Psoas muscle (tissue), 8 donors: ENCODE results near the gene SCLT1. TPM values are rescaled to one million over a fixed set of nuclear protein-coding genes. Genes with fewer than 3 reads are reported as not detected.

Source experiments
- ATAC-seq, 4 donors: fragments of 200-7000 bp; cut with Tn5 transposase; one replicate each; pipeline ENCODE4 v1.9.1; 2020; ENCODE audit warnings: moderate library complexity in 3 of 4, mild to moderate bottlenecking in 2 of 4
- DNase-seq, 2 donors: peaks; one replicate each; pipeline ENCODE4 v3.0.0-alpha.2; 2020
- H3K27ac ChIP-seq: fragments of 200-600 bp; one replicate; pipeline ENCODE4 v1.8.0; 2022
- H3K27me3 ChIP-seq, 3 donors: fragments of 200-600 bp in 1 of 3; one replicate each; pipeline versions ENCODE4 v1.6.1 to v1.8.0; 2013 to 2022; ENCODE audit warnings: low read length in 2 of 3, mild to moderate bottlenecking in 2 of 3, moderate library complexity in 1 of 3; ENCODE audit not compliant: insufficient read depth in 3 of 3
- H3K36me3 ChIP-seq, 2 donors: fragments of 200-600 bp in 1 of 2; one replicate each; pipeline versions ENCODE4 v1.6.1 to v1.8.0; 2013 to 2022; ENCODE audit warnings: low read depth in 1 of 2, mild to moderate bottlenecking in 1 of 2, moderate library complexity in 1 of 2; ENCODE audit not compliant: insufficient read depth in 1 of 2
- H3K4me1 ChIP-seq: fragments of 200-600 bp; one replicate; pipeline ENCODE4 v1.8.0; 2022
- H3K4me3 ChIP-seq: fragments of 200-600 bp; one replicate; pipeline ENCODE4 v1.8.0; 2022; ENCODE audit warnings: mild to moderate bottlenecking
- H3K9me3 ChIP-seq: fragments of 200-600 bp; one replicate; pipeline ENCODE4 v1.8.0; 2022
- CTCF ChIP-seq: fragments of 200-600 bp; IDR thresholded peaks from one replicate; pipeline ENCODE4 v1.8.0; 2022; ENCODE audit warnings: antibody characterized with exemption
- WGBS, 3 donors: extraction: QIAGEN DNeasy Blood & Tissue Kit; methylation state at CpG; one replicate each; pipeline versions ENCODE4 v1.1.6 to v1.1.7; 2013; 5-methylcytosine and 5-hydroxymethylcytosine counted together
- intact Hi-C, 2 donors: fragments of 100-400 bp; cut with DNase I; formaldehyde crosslinking; loops; one replicate each; pipeline versions ENCODE4 v1.11.0 to v1.14.2; 2022
- polyA plus RNA-seq, 3 donors: library from polyadenylated mRNA; stranded (reverse); fragments of 200-250 nt; gene quantifications; one replicate each; pipeline ENCODE4 v1.2.3, GENCODE V29; 2013
- total RNA-seq, 4 donors: library from RNA; stranded (reverse); fragmentation: NEBNext Ultra II Directional in 2 of 4; extraction: Animal tissue kit (Norgen Biotek cat#: 25700) in 2 of 4; gene quantifications; one replicate each; pipeline versions ENCODE4 v1.2.1 to v1.2.4, GENCODE V29; 2021 to 2023
- donor health status: healthy with polysubstance abuse.
- donor health status: DM: no; HTN: no; CAD: no; lungs with moderate emphysema.
- donor health status: Bipolar disorder and iron deficiency.
- donor health status: healthy.
- donor health status: DM: yes; HTN: yes; CAD: no.
- donor health status: DM: no; HTN: no; CAD: no.
- donor health status: DM: no; HTN: no; CAD: no.
- donor health status: DM: yes; HTN: yes; CAD: no.

The SCLT1 gene
- total and polyA plus RNA-seq, 7 donors: 1.1 to 5.3 (median 3.1) TPM

- H3K36me3 ChIP-seq: no peaks in the 10 kb centered on the region
- intact Hi-C loops: loop anchor here in 1 of 2 donors (5.0 kb wide), 1 partner anchor 1327 kb away; no protein-coding TSS in a partner anchor
- H3K4me3 ChIP-seq: no peak overlapping the region
- no peak for DNase-seq
- no peaks in the 10 kb centered on the region for H3K27me3 ChIP-seq
- no peak for TF ChIP-seq CTCF
- peaks cover 38% of the 10 kb centered on the region for H3K9me3 ChIP-seq
- no peaks in the 10 kb centered on the region for H3K4me1 ChIP-seq
- ATAC-seq: no peak
- no peak overlapping the region for H3K27ac ChIP-seq
Measured at GRCh38 chr4:129064717-129065116, 28.6 kb downstream of the SCLT1 start.

GRCh38 chr4:129063640-129064039, 29.7 kb downstream of the SCLT1 start:
- WGBS, 3 donors: 95 to 97% (median 96%) methylated on average over 2 of the region's 2 CpGs
- intact Hi-C loops: loop anchor here in 1 of 2 donors (5.0 kb wide), 1 partner anchor 1326 kb away; no protein-coding TSS in a partner anchor

GRCh38 chr4:129062580-129062979, 30.8 kb downstream of the SCLT1 start:
- Histone ChIP-seq H3K36me3 (no peaks in the 10 kb centered on the region), H3K27ac (no peak overlapping the region), H3K27me3 (no peaks in the 10 kb centered on the region), H3K9me3 (peaks cover 54% of the 10 kb centered on the region), H3K4me3 (no peak overlapping the region), H3K4me1 (no peaks in the 10 kb centered on the region)
- ATAC-seq: no peak
- intact Hi-C loops: loop anchor here in 1 of 2 donors (5.0 kb wide), 1 partner anchor 1325 kb away; no protein-coding TSS in a partner anchor
- DNase-seq: no peak
- whole genome bisulfite sequencing, 3 donors: 95 to 98% (median 96%) methylated on average over 3 of the region's 3 CpGs
- TF ChIP-seq CTCF: no peak

More at GRCh38 chr4:129063640-129064039, 29.7 kb downstream of the SCLT1 start:
- ATAC-seq (no peak), DNase-seq (no peak)
- Histone ChIP-seq H3K4me1 (no peaks in the 10 kb centered on the region), H3K9me3 (peaks cover 47% of the 10 kb centered on the region), H3K27me3 (no peaks in the 10 kb centered on the region), H3K4me3 (no peak overlapping the region), H3K27ac (no peak overlapping the region), H3K36me3 (no peaks in the 10 kb centered on the region)
- TF ChIP-seq CTCF: no peak

DNA sequence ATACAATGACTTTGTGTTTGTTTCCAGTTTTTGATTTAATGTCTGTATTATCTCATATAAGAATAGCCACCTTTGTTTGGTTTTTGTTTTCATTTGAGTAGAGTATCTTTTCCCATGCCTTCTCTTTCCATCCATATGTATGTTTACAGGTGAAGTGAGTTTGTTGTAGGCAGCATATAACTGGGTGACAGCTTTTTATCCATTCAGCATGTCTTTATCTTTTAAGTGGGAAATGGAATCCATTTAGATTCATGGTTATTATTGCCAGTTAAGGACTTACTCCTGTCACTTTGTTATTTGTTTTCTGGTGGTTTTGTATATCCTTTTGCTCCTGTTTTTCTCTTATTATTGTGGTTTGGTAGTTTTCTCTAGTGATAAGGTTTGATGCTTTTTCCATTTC, 34.3 kb downstream of the SCLT1 start:
- Histone ChIP-seq H3K27me3 (no peaks in the 10 kb centered on the region), H3K4me1 (no peaks in the 10 kb centered on the region), H3K9me3 (peaks cover 62% of the 10 kb centered on the region), H3K27ac (no peak overlapping the region), H3K36me3 (no peaks in the 10 kb centered on the region), H3K4me3 (no peak overlapping the region)
- intact Hi-C loops: no loop called here
- ATAC-seq: no peak
- no peak for TF ChIP-seq CTCF
- DNase-seq: no peak
